Omental fat pad (tissue), 4 donors: Measurements from ENCODE around the gene MPIG6B. TPM values are rescaled to one million over a fixed set of nuclear protein-coding genes. Genes with fewer than 3 reads are reported as not detected.
"Not testable (repeated sequence)": the region's sequence is repeated elsewhere in the genome, so short reads cannot be mapped to it uniquely, and the experiment has no call there.

Source experiments
- ATAC-seq: fragments of 150-250 bp; one replicate; pipeline ENCODE4 v1.9.1; 2016; ENCODE audit warnings: mild to moderate bottlenecking, moderate library complexity; ENCODE audit not compliant: low FRiP score
- DNase-seq: peaks from one replicate; pipeline ENCODE4 v3.0.0-alpha.2; 2019; ENCODE audit warnings: low spot score
- total RNA-seq, 4 donors: library from RNA; depleted of rRNA; stranded (reverse); fragments of >200 nt; gene quantifications; one replicate each; pipeline ENCODE4 v1.1.0, GENCODE V29; 2016
- TF ChIP-seq, protein P1 (sequence below), 3 donors: fragments of 450-650 bp; IDR thresholded peaks; one replicate each; pipeline ENCODE4 v1.5.1; 2016 to 2017; ENCODE audit warnings: antibody characterized with exemption in 3 of 3, mild to moderate bottlenecking in 3 of 3, moderate library complexity in 2 of 3

The MPIG6B gene
- total RNA-seq, 4 donors from 2014 or later = 0.84 TPM; not detected in 3

DNA sequence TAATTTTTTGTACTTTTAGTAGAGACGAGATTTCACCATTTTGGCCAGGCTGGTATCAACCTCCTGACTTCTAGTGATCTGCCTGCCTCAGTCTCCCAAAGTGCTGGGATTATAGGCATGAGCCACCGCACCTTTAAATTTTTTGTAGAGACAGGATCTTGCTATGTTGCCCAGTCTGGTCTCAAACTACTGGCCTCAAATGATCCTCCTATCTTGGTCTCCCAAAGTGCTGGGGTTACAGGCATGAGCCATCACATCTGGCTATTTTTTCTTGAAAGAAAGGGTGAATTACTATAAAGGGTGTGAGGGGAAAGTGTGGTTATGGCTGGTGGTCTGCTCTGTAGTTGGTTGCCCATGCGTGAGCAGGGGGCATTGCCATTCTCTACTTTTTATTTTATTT, 14.9 kb upstream of the MPIG6B start:
- no peak for DNase-seq
- TF ChIP-seq, protein P1, sequence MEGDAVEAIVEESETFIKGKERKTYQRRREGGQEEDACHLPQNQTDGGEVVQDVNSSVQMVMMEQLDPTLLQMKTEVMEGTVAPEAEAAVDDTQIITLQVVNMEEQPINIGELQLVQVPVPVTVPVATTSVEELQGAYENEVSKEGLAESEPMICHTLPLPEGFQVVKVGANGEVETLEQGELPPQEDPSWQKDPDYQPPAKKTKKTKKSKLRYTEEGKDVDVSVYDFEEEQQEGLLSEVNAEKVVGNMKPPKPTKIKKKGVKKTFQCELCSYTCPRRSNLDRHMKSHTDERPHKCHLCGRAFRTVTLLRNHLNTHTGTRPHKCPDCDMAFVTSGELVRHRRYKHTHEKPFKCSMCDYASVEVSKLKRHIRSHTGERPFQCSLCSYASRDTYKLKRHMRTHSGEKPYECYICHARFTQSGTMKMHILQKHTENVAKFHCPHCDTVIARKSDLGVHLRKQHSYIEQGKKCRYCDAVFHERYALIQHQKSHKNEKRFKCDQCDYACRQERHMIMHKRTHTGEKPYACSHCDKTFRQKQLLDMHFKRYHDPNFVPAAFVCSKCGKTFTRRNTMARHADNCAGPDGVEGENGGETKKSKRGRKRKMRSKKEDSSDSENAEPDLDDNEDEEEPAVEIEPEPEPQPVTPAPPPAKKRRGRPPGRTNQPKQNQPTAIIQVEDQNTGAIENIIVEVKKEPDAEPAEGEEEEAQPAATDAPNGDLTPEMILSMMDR (IDR thresholded peaks at IDR 0.05) = no peak
- ATAC-seq = no peak

- not testable (repeated sequence) for DNase-seq, ATAC-seq
These were observed 14.0 kb upstream of the MPIG6B start for GRCh38 chr6:31709157-31709556.

- ATAC-seq (no peak), DNase-seq (no peak)
- TF ChIP-seq, protein P1 (IDR thresholded peaks at IDR 0.05) = no peak
These were observed 12.5 kb upstream of the MPIG6B start for GRCh38 chr6:31710523-31711219.

DNA sequence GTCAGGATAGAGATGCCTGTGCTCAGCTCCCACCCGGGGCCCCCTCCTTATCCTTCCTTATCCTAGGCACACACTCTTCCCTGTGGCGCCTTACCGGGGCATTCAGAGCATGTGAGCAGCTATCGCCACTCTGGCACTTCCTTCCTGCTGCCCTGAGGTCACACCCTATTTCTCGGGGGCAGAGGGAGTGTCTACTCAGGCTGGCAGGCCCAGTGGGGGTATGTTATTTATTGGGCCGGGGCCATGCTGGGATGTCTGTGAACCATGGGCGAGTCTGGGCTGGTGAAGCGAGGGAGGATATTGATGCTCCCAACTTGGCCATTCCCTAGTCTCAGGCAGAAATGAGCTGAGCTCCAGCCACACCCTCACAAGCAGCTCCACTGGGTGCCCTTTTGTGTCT, 11.9 kb upstream of the MPIG6B start:
- TF ChIP-seq, protein P1 (IDR thresholded peaks at IDR 0.05) = no peak
- DNase-seq (no peak), ATAC-seq (no peak)

DNA sequence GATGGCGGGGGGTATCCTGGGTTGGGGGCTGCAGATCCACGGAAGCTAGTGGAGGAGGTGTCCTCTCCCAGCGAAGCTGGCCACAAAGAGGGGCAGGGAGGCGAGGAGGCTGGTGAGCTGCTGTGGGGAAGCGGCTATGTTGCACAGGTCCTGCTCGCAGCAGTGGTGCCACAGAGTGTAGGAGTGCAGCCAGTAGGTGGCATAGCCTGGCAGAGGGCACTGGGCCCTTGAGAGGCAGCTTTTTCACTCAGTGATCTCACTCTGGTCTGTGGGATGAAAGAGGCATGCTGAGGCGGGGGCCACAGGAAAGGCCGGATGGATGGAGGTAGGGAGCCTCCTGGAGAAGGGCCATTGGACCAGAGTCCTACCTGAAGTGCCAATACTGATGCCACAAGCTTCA, 10.9 kb upstream of the MPIG6B start:
- ATAC-seq (no peak), DNase-seq (no peak)
- TF ChIP-seq, protein P1 (IDR thresholded peaks at IDR 0.05) = no peak

DNA sequence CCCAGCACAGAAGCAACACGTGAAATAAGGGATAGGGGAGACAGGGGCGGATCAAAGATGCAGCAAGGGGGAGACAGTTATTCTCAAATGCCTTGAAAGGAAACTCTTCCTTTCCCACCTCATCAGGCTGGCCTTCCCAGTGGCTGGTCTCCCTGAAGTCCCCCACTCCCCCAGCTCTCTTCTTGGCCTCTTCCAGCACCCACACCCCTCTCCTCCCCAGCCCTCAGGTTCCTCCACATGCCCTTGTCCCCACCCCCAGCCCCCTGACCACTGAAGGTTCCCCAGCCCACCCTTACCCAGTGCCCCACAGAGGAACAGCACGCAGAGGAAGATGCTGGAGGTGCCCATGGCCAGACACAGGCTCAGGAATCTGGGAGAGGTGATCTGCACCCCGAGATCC, 9.7 kb upstream of the MPIG6B start:
- DNase-seq (no peak), ATAC-seq (no peak)
- TF ChIP-seq, protein P1 (IDR thresholded peaks at IDR 0.05) = no peak

GRCh38 chr6:31713991-31714684, 9.0 kb upstream of the MPIG6B start:
- DNase-seq (no peak), ATAC-seq (no peak)
- TF ChIP-seq, protein P1 (IDR thresholded peaks at IDR 0.05) = no peak
